Measurements from ENCODE around the gene PAPOLG.

DNA sequence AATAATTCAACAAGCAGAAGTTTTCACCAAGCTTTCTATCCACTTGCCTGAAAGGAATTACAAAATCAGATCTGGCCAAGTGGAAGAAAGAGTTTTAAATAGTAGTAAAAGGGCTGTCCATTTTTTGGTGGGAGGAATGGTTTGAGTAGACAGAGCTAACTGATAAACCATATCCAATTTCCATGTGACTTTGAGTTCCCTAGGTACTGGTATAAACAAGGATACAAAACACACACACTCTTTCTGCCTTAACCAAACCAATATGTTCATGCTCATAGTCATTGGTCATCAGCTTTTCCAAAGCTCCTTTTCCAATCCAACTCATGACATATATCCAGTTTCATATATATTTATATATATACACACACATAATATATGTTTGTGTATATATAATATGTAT is 75.9 kb downstream of the PAPOLG start:
- TF ChIP-seq ZC3H10 (CRISPR knock-in tag; IDR thresholded peaks at IDR 0.05) (no peak), ZFP3 (CRISPR knock-in tag; IDR thresholded peaks at IDR 0.05) (no peak), PPARA (CRISPR knock-in tag; IDR thresholded peaks at IDR 0.05; ENCODE audit: borderline replicate concordance) (no peak), TCF4 (CRISPR knock-in tag; IDR thresholded peaks at IDR 0.05; ENCODE audit: borderline replicate concordance) (no peak), ARNTL (CRISPR knock-in tag; IDR thresholded peaks at IDR 0.05; ENCODE audit: borderline replicate concordance, low read depth) (no peak), PATZ1 (CRISPR knock-in tag; IDR thresholded peaks at IDR 0.05; ENCODE audit: borderline replicate concordance) (no peak)
